PC-3 (cell line): ENCODE data around the gene GRIK1. TPM values are rescaled to one million over a fixed set of nuclear protein-coding genes. Genes with fewer than 3 reads are reported as not detected.

Experiments
- ATAC-seq: fragments of 200-7000 bp; cut with Tn5 transposase; 2 replicates; pipeline ENCODE4 v1.9.1; 2020; ENCODE audit warnings: mild to moderate bottlenecking, moderate library complexity
- BruUV-seq: library from RNA; stranded (reverse); fragments of 400-500 nt; replicated peaks from 2 replicates; lab custom pipeline; 2021; lab: Mats Ljungman, UMichigan
- CTCF ChIA-PET: fragments of 300-600 bp; sonication (Branson Sonifier 250); formaldehyde crosslinking; loops from one replicate; lab custom pipeline; 2022; ENCODE audit warnings: antibody characterized with exemption; lab: Charles Lee
- POLR2A ChIA-PET: fragments of 300-600 bp; sonication (Branson Sonifier 250); formaldehyde crosslinking; loops from one replicate; lab custom pipeline; 2022; ENCODE audit warnings: antibody characterized with exemption; ENCODE audit not compliant: unreplicated experiment; lab: Charles Lee
- DNase-seq: peaks from one replicate; pipeline ENCODE4 v3.0.0-alpha.2; 2015
- H2AFZ ChIP-seq: fragments of 300-600 bp; sonication (generic); 2 replicates; pipeline ENCODE4 v1.6.0; 2016; ENCODE audit warnings: antibody characterized with exemption, low read length
- H3F3A ChIP-seq: fragments of 300-600 bp; sonication (generic); one replicate; pipeline ENCODE4 v1.6.0; 2017; ENCODE audit warnings: antibody characterized with exemption, low read length, control low read depth, mild to moderate bottlenecking; ENCODE audit not compliant: unreplicated experiment
- H3K27ac ChIP-seq: fragments of 300-600 bp; sonication (generic); 2 replicates; pipeline ENCODE4 v1.5.1; 2016; ENCODE audit warnings: mild to moderate bottlenecking, low read length
- H3K27me3 ChIP-seq: fragments of 300-600 bp; sonication (generic); 2 replicates; pipeline ENCODE4 v1.6.1; 2016; ENCODE audit warnings: low read length, mixed read lengths
- H3K36me3 ChIP-seq: fragments of 300-600 bp; sonication (generic); 2 replicates; pipeline ENCODE4 v1.6.1; 2016; ENCODE audit warnings: low read depth, mixed run types, low read length, mixed read lengths
- H3K4me1 ChIP-seq: fragments of 300-600 bp; sonication (generic); 2 replicates; pipeline ENCODE4 v1.5.1; 2016; ENCODE audit warnings: low read length; ENCODE audit not compliant: insufficient read depth
- H3K4me2 ChIP-seq: fragments of 300-600 bp; sonication (generic); 2 replicates; pipeline ENCODE4 v1.6.0; 2016; ENCODE audit warnings: low read length
- H3K4me3 ChIP-seq: fragments of 300-600 bp; sonication (generic); 2 replicates; pipeline ENCODE4 v1.5.1; 2016; ENCODE audit warnings: mild to moderate bottlenecking, low read length, mixed read lengths
- H3K79me2 ChIP-seq: fragments of 300-600 bp; sonication (generic); 2 replicates; pipeline ENCODE4 v1.6.1; 2017; ENCODE audit warnings: low read length, mixed read lengths
- H3K9ac ChIP-seq: fragments of 300-600 bp; sonication (generic); 2 replicates; pipeline ENCODE4 v1.6.0; 2016; ENCODE audit warnings: mild to moderate bottlenecking, low read length
- H3K9me2 ChIP-seq: fragments of 300-600 bp; sonication (generic); replicated peaks from 2 replicates; pipeline ENCODE4 v1.6.1; 2016; ENCODE audit warnings: mixed run types, low read length, mixed read lengths
- H3K9me3 ChIP-seq: fragments of 300-600 bp; sonication (generic); 2 replicates; pipeline ENCODE4 v1.6.1; 2016; ENCODE audit warnings: low read length, mixed read lengths
- H4K20me1 ChIP-seq: fragments of 300-600 bp; sonication (generic); 2 replicates; pipeline ENCODE4 v1.6.1; 2016; ENCODE audit warnings: low read length, mixed read lengths
- EZH2 ChIP-seq: fragments of 300-600 bp; sonication (generic); IDR thresholded peaks from one replicate; pipeline ENCODE4 v1.6.1; 2017; ENCODE audit warnings: antibody characterized with exemption, mild to moderate bottlenecking, low read length; ENCODE audit not compliant: unreplicated experiment
- EZH2phosphoT487 ChIP-seq: fragments of 300-600 bp; sonication (generic); IDR thresholded peaks from 2 replicates; pipeline ENCODE4 v1.6.1; 2018; ENCODE audit warnings: mild to moderate bottlenecking, antibody characterized with exemption, low read length, borderline replicate concordance
- intact Hi-C: fragments of 100-400 bp; cut with micrococcal nuclease; formaldehyde crosslinking; loops from 2 replicates; pipeline ENCODE4 v1.9.0; 2023
- total RNA-seq: library from RNA; depleted of rRNA; stranded (reverse); fragments of >200 nt; gene quantifications from 2 replicates; pipeline ENCODE4 v1.2.3, GENCODE V29; 2014
- TF ChIP-seq, protein P1 (sequence below): fragments of 300-600 bp; sonication (generic); conservative IDR thresholded peaks from 2 replicates; pipeline ENCODE4 v1.5.1; 2017; ENCODE audit warnings: antibody characterized with exemption, low read depth, mild to moderate bottlenecking, low read length

Gene GRIK1
- total RNA-seq, 1 experiment from 2014 or later = not detected

- ATAC-seq = no peak
- Histone ChIP-seq H3F3A (no peaks in the 10 kb centered on the region), H3K9ac (no peak overlapping the region), H4K20me1 (no peaks in the 10 kb centered on the region), H2AFZ (no peak overlapping the region), H3K27ac (no peak overlapping the region), H3K4me1 (no peaks in the 10 kb centered on the region), H3K4me3 (no peak overlapping the region), H3K9me2 (no peaks in the 10 kb centered on the region), H3K27me3 (peaks cover 48% of the 10 kb centered on the region), H3K79me2 (no peaks in the 10 kb centered on the region), H3K36me3 (no peaks in the 10 kb centered on the region), H3K4me2 (no peak overlapping the region), H3K9me3 (no peaks in the 10 kb centered on the region)
- POLR2A ChIA-PET = no interaction called here
- CTCF ChIA-PET = no interaction called here
- no peak for DNase-seq
- BruUV-seq = no TSS peak
- intact Hi-C loops = no loop called here
- TF ChIP-seq EZH2phosphoT487 (no peak), EZH2 (no peak)
- TF ChIP-seq, protein P1, sequence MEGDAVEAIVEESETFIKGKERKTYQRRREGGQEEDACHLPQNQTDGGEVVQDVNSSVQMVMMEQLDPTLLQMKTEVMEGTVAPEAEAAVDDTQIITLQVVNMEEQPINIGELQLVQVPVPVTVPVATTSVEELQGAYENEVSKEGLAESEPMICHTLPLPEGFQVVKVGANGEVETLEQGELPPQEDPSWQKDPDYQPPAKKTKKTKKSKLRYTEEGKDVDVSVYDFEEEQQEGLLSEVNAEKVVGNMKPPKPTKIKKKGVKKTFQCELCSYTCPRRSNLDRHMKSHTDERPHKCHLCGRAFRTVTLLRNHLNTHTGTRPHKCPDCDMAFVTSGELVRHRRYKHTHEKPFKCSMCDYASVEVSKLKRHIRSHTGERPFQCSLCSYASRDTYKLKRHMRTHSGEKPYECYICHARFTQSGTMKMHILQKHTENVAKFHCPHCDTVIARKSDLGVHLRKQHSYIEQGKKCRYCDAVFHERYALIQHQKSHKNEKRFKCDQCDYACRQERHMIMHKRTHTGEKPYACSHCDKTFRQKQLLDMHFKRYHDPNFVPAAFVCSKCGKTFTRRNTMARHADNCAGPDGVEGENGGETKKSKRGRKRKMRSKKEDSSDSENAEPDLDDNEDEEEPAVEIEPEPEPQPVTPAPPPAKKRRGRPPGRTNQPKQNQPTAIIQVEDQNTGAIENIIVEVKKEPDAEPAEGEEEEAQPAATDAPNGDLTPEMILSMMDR = no peak
These were observed 69.0 kb downstream of the GRIK1 start for GRCh38 chr21:29870814-29871213.

DNA sequence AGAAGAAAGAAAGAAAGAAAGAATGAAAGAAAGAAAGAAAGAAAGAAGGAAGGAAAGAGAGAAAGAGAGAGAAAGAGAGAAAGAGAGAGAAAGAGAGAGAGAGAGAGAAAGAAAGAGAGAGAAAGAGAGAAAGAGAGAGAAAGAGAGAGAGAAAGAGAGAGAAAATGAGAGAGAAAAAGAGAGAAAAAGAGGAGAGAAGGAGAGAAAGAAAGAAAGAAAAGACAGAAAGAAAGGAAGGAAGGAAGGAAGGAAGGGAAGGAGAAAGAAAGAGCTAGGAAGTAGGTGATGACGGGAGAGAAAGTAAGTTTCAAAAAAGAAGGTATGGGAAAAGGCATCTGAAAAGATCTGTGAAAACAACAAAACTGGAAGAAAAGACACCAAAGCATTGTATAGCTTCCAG is 72.0 kb downstream of the GRIK1 start:
- Histone ChIP-seq H4K20me1 (no peaks in the 10 kb centered on the region), H3K36me3 (no peaks in the 10 kb centered on the region), H3K27ac (no peak overlapping the region), H3F3A (no peaks in the 10 kb centered on the region), H3K9ac (no peak overlapping the region), H3K9me2 (no peaks in the 10 kb centered on the region), H2AFZ (no peak overlapping the region), H3K27me3 (peaks cover 33% of the 10 kb centered on the region), H3K4me3 (no peak overlapping the region), H3K4me1 (no peaks in the 10 kb centered on the region), H3K79me2 (no peaks in the 10 kb centered on the region), H3K9me3 (no peaks in the 10 kb centered on the region), H3K4me2 (no peak overlapping the region)
- intact Hi-C loops = no loop called here
- ChIA-PET POLR2A (no interaction called here), CTCF (no interaction called here)
- no peak for ATAC-seq
- BruUV-seq = no TSS peak
- TF ChIP-seq EZH2phosphoT487 (no peak), EZH2 (no peak)
- TF ChIP-seq, protein P1 = no peak
- DNase-seq = no peak

DNA sequence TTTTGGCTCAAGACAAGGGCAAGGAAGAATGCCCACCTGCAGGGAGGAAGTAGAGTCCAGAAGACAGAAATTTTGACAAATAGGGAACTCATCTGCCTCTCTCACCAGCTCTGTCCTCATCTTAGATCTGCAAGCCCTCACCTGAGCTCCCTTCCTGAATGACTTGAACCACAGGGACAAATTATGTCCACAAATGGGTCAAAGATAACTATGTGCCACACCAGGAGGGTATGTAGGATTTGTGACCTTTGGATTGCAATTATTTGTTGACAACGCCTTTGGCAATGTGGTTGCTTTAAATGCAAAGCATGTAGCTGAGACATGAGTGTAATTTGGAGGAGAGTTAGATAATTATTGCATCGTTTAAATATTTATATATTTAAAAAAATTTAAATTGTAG is 79.5 kb downstream of the GRIK1 start:
- Histone ChIP-seq H3K9ac (no peak overlapping the region), H3K4me1 (no peaks in the 10 kb centered on the region), H3K9me3 (no peaks in the 10 kb centered on the region), H3F3A (no peaks in the 10 kb centered on the region), H3K9me2 (no peaks in the 10 kb centered on the region), H2AFZ (no peak overlapping the region), H3K4me2 (no peak overlapping the region), H3K79me2 (no peaks in the 10 kb centered on the region), H3K36me3 (no peaks in the 10 kb centered on the region), H3K27me3 (peaks cover 4% of the 10 kb centered on the region; the same call in 1 of the 2 replicates), H4K20me1 (no peaks in the 10 kb centered on the region), H3K4me3 (no peak overlapping the region), H3K27ac (no peak overlapping the region)
- intact Hi-C loops = no loop called here
- BruUV-seq = no TSS peak
- DNase-seq (no peak), ATAC-seq (no peak)
- ChIA-PET POLR2A (no interaction called here), CTCF (no interaction called here)
- no peak for TF ChIP-seq EZH2
- TF ChIP-seq, protein P1 = no peak
